Trophoblast cell (in vitro differentiated cells and primary cell): ENCODE results near the gene TUBA1A.
A peak's percentile ranks its signal among the peaks of the same experiment; 100 is the strongest.

Experiments used
- DNase-seq, 2 donors: peaks; one replicate each; pipeline ENCODE4 v3.0.0-alpha.2; 2016
- H2AFZ ChIP-seq: 2 replicates; pipeline ENCODE4 v1.6.1; 2013; ENCODE audit warnings: low read length, moderate library complexity, mild to moderate bottlenecking; ENCODE audit not compliant: insufficient read depth, poor library complexity
- H2AK5ac ChIP-seq: 2 replicates; pipeline ENCODE4 v1.6.1; 2013; ENCODE audit warnings: mild to moderate bottlenecking, low read length
- H2BK120ac ChIP-seq: 2 replicates; pipeline ENCODE4 v1.6.1; 2013; ENCODE audit warnings: low read length, mild to moderate bottlenecking, moderate library complexity; ENCODE audit not compliant: insufficient read depth, poor library complexity
- H2BK12ac ChIP-seq: 2 replicates; pipeline ENCODE4 v1.6.1; 2013; ENCODE audit warnings: mild to moderate bottlenecking, low read length, moderate library complexity
- H2BK5ac ChIP-seq: 2 replicates; pipeline ENCODE4 v1.6.1; 2013; ENCODE audit warnings: low read length, low read depth, moderate library complexity, mild to moderate bottlenecking; ENCODE audit not compliant: poor library complexity
- H3K14ac ChIP-seq: 2 replicates; pipeline ENCODE4 v1.6.1; 2013; ENCODE audit warnings: mild to moderate bottlenecking, low read length
- H3K18ac ChIP-seq: 2 replicates; pipeline ENCODE4 v1.6.1; 2013; ENCODE audit warnings: mild to moderate bottlenecking, low read length
- H3K23ac ChIP-seq: 2 replicates; pipeline ENCODE4 v1.6.1; 2013; ENCODE audit warnings: low read length
- H3K27ac ChIP-seq: 2 replicates; pipeline ENCODE4 v1.5.1; 2013; ENCODE audit warnings: low read depth, mild to moderate bottlenecking, inconsistent platforms, low read length, moderate library complexity
- H3K27me3 ChIP-seq: 2 replicates; pipeline ENCODE4 v1.6.1; 2013; ENCODE audit warnings: inconsistent platforms, mild to moderate bottlenecking, low read length, moderate library complexity; ENCODE audit not compliant: insufficient read depth
- H3K36me3 ChIP-seq, 2 experiments: 1 replicate in 1 of 2; 2 replicates in 1 of 2; pipeline ENCODE4 v1.6.1; 2013; ENCODE audit warnings: low read length in 2 of 2, mild to moderate bottlenecking in 2 of 2, moderate library complexity in 1 of 2; ENCODE audit not compliant: insufficient read depth in 2 of 2, control insufficient read depth in 1 of 2
- H3K4ac ChIP-seq: 2 replicates; pipeline ENCODE4 v1.6.1; 2013; ENCODE audit warnings: low read depth, mild to moderate bottlenecking, low read length, moderate library complexity
- H3K4me1 ChIP-seq, 2 experiments: 1 replicate in 1 of 2; 2 replicates in 1 of 2; pipeline ENCODE4 v1.6.1; 2013; ENCODE audit warnings: low read length in 2 of 2, mild to moderate bottlenecking in 2 of 2, moderate library complexity in 1 of 2; ENCODE audit not compliant: insufficient read depth in 2 of 2, control insufficient read depth in 1 of 2
- H3K4me2 ChIP-seq: 2 replicates; pipeline ENCODE4 v1.6.1; 2013; ENCODE audit warnings: inconsistent platforms, mild to moderate bottlenecking, low read length, moderate library complexity
- H3K4me3 ChIP-seq: 2 replicates; pipeline ENCODE4 v1.5.1; 2013; ENCODE audit warnings: mild to moderate bottlenecking, low read depth, low read length, inconsistent platforms
- H3K79me1 ChIP-seq: one replicate; pipeline ENCODE4 v1.6.1; 2013; ENCODE audit warnings: low read length
- H3K79me2 ChIP-seq: 2 replicates; pipeline ENCODE4 v1.6.1; 2013; ENCODE audit warnings: low read length, mild to moderate bottlenecking; ENCODE audit not compliant: control insufficient read depth, insufficient read depth, poor library complexity
- H3K9ac ChIP-seq: 2 replicates; pipeline ENCODE4 v1.6.1; 2013; ENCODE audit warnings: mild to moderate bottlenecking, low read length
- H3K9me3 ChIP-seq: 2 replicates; pipeline ENCODE4 v1.6.1; 2013; ENCODE audit warnings: low read depth, mild to moderate bottlenecking, control low read depth, inconsistent platforms, low read length; ENCODE audit not compliant: insufficient read depth
- H4K12ac ChIP-seq: 2 replicates; pipeline ENCODE4 v1.6.1; 2013; ENCODE audit warnings: low read depth, mild to moderate bottlenecking, low read length, moderate library complexity
- H4K8ac ChIP-seq: 2 replicates; pipeline ENCODE4 v1.6.1; 2013; ENCODE audit warnings: low read depth, mild to moderate bottlenecking, low read length, moderate library complexity
- H4K91ac ChIP-seq: one replicate; pipeline ENCODE4 v1.6.1; 2013; ENCODE audit warnings: low read depth, mild to moderate bottlenecking, low read length, moderate library complexity
- WGBS: extraction: QIAGEN DNeasy Blood & Tissue Kit; methylation state at CpG from one replicate; pipeline ENCODE4 v1.1.7; 2013; ENCODE audit warnings: missing lambda C conversion rate; ENCODE audit not compliant: insufficient read length, insufficient coverage; ENCODE audit errors: extremely low coverage; 5-methylcytosine and 5-hydroxymethylcytosine counted together

Gene TUBA1A

GRCh38 chr12:49208676-49209075 lies 19.8 kb upstream of the TUBA1A start:
- no peak overlapping the region for H3K27ac ChIP-seq
- no peak overlapping the region for H3K9ac ChIP-seq
- no peak overlapping the region for H3K4ac ChIP-seq
- H3K79me2 ChIP-seq: no peaks in the 10 kb centered on the region
- no peaks in the 10 kb centered on the region for H3K9me3 ChIP-seq
- no peak overlapping the region for H2BK5ac ChIP-seq
- DNase-seq: no peak
- no CpG with 5 or more reads among the region's 12 CpGs for WGBS
- H2AFZ ChIP-seq: no peak overlapping the region
- no peaks in the 10 kb centered on the region for H3K4me1 ChIP-seq
- no peak overlapping the region for H4K8ac ChIP-seq
- no peak overlapping the region for H3K4me2 ChIP-seq
- no peak overlapping the region for H3K18ac ChIP-seq
- H2AK5ac ChIP-seq: no peak overlapping the region
- no peaks in the 10 kb centered on the region for H3K27me3 ChIP-seq
- no peak overlapping the region for H3K14ac ChIP-seq
- no peak overlapping the region for H4K91ac ChIP-seq
- no peak overlapping the region for H3K4me3 ChIP-seq
- H4K12ac ChIP-seq: no peak overlapping the region
- no peaks in the 10 kb centered on the region for H3K36me3 ChIP-seq
- H3K23ac ChIP-seq: no peak overlapping the region
- no peak overlapping the region for H2BK12ac ChIP-seq
- H2BK120ac ChIP-seq: no peak overlapping the region
- no peaks in the 10 kb centered on the region for H3K79me1 ChIP-seq

GRCh38 chr12:49208146-49208545 lies 19.3 kb upstream of the TUBA1A start:
- Histone ChIP-seq H3K4me2 (no peak overlapping the region), H3K23ac (no peak overlapping the region), H3K14ac (no peak overlapping the region), H3K79me1 (no peaks in the 10 kb centered on the region), H2BK120ac (no peak overlapping the region), H4K12ac (no peak overlapping the region), H3K4me1 (no peaks in the 10 kb centered on the region), H3K18ac (no peak overlapping the region), H2BK12ac (no peak overlapping the region), H4K91ac (no peak overlapping the region), H2BK5ac (no peak overlapping the region), H3K4me3 (no peak overlapping the region), H3K36me3 (no peaks in the 10 kb centered on the region), H2AFZ (no peak overlapping the region), H3K79me2 (no peaks in the 10 kb centered on the region), H3K27me3 (no peaks in the 10 kb centered on the region), H4K8ac (no peak overlapping the region), H3K9me3 (no peaks in the 10 kb centered on the region), H3K4ac (no peak overlapping the region), H3K9ac (no peak overlapping the region), H2AK5ac (no peak overlapping the region), H3K27ac (no peak overlapping the region)
- no CpG with 5 or more reads among the region's 1 CpG for WGBS
- no peak for DNase-seq

- Histone ChIP-seq H2AK5ac (no peak overlapping the region), H3K4me3 (no peak overlapping the region), H3K14ac (no peak overlapping the region), H4K8ac (no peak overlapping the region), H3K23ac (no peak overlapping the region), H3K4me1 (no peaks in the 10 kb centered on the region), H3K9me3 (no peaks in the 10 kb centered on the region), H3K4me2 (no peak overlapping the region), H3K27me3 (no peaks in the 10 kb centered on the region), H3K79me2 (no peaks in the 10 kb centered on the region), H4K12ac (no peak overlapping the region), H2AFZ (no peak overlapping the region), H4K91ac (no peak overlapping the region), H3K27ac (no peak overlapping the region), H2BK5ac (no peak overlapping the region), H3K9ac (no peak overlapping the region), H3K36me3 (no peaks in the 10 kb centered on the region), H2BK12ac (no peak overlapping the region), H2BK120ac (no peak overlapping the region), H3K79me1 (no peaks in the 10 kb centered on the region), H3K4ac (no peak overlapping the region), H3K18ac (no peak overlapping the region)
- DNase-seq: no peak
These were observed 17.5 kb upstream of the TUBA1A start for GRCh38 chr12:49206389-49206788.

GRCh38 chr12:49201595-49202295 lies 12.9 kb upstream of the TUBA1A start:
- no peak overlapping the region for H3K4me3 ChIP-seq
- H3K9me3 ChIP-seq: no peaks in the 10 kb centered on the region
- H3K4me2 ChIP-seq: no peak overlapping the region
- H4K12ac ChIP-seq: no peak overlapping the region
- no peaks in the 10 kb centered on the region for H3K79me2 ChIP-seq
- H3K23ac ChIP-seq: no peak overlapping the region
- H2AFZ ChIP-seq: no peak overlapping the region
- no peak overlapping the region for H2BK120ac ChIP-seq
- H2BK12ac ChIP-seq: no peak overlapping the region
- WGBS: no CpG with 5 or more reads among the region's 4 CpGs
- no peak overlapping the region for H3K18ac ChIP-seq
- H4K91ac ChIP-seq: no peak overlapping the region
- no peaks in the 10 kb centered on the region for H3K36me3 ChIP-seq
- H3K9ac ChIP-seq: no peak overlapping the region
- no peaks in the 10 kb centered on the region for H3K4me1 ChIP-seq
- H2BK5ac ChIP-seq: no peak overlapping the region
- no peaks in the 10 kb centered on the region for H3K79me1 ChIP-seq
- no peaks in the 10 kb centered on the region for H3K27me3 ChIP-seq
- no peak overlapping the region for H3K27ac ChIP-seq
- H2AK5ac ChIP-seq: no peak overlapping the region
- H3K4ac ChIP-seq: no peak overlapping the region
- no peak overlapping the region for H4K8ac ChIP-seq
- H3K14ac ChIP-seq: no peak overlapping the region
- peak; percentile 89 to 96 for DNase-seq
